NCI-H2196 treated with DMSO at 0.1 percent for 48 hours (cell line): ENCODE data around the gene PAQR4.
"Not testable (repeated sequence)": the region's sequence is repeated elsewhere in the genome, so short reads cannot be mapped to it uniquely, and the experiment has no call there.

ENCODE experiments used
- DNase-seq: peaks from one replicate; lab custom pipeline; 2025; ENCODE audit not compliant: unreplicated experiment; lab: John Stamatoyannopoulos, UW

PAQR4 gene

GRCh38 chr16:2968738-2969544, at the start of gene PAQR4:
TSS of gene PAQR4 (plus strand) at chr16:2969348. CDS start at chr16:2969675, 327 bp downstream.
- peak; percentile 80 for DNase-seq

- DNase-seq = peak; percentile 60
These were observed 49.5 kb upstream of the PAQR4 start for GRCh38 chr16:2919511-2920255.

- no peak for DNase-seq
These were observed 45.7 kb upstream of the PAQR4 start for GRCh38 chr16:2923481-2923880.

DNA sequence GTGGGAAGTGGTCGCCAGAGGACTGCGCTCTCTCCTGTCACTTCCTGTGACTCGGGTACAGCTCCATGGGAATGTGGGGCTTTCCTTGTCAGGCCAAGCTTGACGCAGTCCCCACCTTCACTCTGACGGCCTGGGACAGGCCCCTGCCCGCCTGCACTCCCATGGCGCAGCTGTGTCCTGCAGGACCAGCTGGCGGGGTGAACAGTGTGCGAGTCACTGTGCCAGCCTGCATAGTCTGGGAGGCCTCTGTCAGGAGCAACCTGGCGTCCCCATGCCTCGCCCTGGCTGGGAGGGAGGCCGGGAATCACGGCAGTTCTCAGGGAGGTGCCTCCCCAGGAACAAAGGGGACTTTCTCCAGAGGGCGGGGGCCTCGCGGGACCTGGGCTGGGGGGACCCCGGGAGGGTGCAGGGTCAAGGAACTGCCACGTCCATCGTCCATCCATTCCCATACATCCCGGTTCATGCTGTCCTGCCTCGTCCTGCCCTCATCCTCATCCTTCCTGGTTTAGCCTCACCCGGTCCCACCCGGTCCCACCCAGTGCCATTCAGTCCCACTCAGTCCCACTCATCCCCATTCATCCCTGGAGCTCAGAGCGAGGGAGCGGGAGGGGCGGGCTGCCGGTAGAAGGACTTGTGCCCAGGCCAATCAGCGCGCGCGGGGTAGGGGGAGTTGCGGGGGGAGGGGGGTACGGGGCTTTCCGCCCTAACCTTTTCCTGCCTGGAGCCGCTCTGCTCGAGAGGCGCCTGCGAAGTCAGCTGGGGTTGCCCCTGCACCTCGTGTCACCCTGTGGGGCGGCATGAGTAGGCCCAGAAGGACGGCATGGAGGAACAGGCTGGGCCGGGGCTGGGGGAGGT, 44.0 kb upstream of the PAQR4 start:
- no peak for DNase-seq

- no peak for DNase-seq
These were observed 43.0 kb upstream of the PAQR4 start for GRCh38 chr16:2925951-2926649.

GRCh38 chr16:2926650-2926999, 42.5 kb upstream of the PAQR4 start:
- no peak for DNase-seq

DNA sequence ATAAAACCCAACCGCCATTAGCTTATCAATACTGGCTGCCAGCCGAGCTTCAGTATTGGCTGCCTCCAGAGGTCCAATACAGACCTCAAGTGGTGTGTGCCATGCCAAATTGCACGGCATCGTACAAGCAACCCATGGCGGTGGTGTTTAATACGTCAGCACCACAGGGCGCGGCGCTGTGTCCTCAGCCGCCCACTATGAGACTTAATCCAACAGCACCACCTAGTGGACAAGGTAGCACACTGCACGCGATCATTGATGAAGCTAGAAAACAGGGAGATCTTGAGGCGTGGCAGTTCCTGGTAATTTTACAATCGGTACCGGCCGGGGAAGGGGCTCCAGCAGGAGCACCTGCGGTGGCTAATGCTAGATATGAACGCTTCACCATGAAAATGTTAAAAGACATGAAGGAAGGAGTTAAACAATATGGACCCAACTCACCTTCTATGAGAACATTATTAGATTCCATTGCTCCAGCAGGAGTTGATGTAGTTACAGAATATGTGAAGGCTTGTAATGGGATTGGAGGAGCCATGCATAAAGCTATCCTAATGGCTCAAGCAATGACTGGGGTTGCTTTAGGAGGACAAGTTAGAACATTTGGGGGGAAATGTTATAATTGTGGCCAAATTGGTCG, 42.0 kb upstream of the PAQR4 start:
- DNase-seq = peak; percentile 75

DNA sequence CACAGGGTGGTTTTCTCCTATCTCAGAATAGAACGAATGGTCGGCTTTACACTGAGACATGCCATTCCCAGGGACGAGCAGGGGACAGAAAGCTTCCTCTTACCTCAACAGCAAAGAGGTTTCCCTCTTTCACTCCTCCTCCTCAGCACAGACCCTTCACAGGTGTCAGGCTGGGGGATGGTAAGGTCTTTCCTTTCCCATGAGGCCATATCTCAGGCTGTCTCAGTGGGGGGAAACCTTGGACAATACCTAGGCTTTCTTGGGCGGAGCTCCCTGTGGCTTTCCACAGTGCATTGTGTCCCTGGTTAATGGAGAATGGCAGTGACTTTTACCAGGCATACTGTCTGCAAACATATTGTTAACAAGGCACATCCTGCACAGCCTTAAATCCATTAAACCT, 41.0 kb upstream of the PAQR4 start:
- not testable (repeated sequence) for DNase-seq

DNA sequence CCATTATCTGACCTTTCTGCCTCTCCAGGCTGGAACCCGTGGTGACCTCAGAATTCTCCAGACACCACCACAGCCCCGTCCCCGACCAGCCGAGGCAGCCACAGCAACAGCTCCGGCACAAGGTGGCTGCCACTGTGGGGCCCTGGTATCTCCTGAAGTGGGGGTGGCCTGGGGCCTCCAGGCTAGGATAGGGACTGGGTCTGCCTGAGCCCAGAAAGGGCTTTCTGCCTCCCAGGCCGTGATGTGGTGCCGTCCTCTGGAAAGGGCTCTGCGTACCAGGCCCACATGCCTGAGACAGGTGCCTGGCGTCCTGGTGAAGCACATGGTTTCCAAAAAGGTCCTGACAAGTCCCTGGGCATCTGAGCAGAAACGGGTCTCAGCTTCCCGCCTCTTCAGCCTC, 40.4 kb upstream of the PAQR4 start:
- DNase-seq = no peak

- no peak for DNase-seq
These were observed 39.5 kb upstream of the PAQR4 start for GRCh38 chr16:2929693-2930092.

DNA sequence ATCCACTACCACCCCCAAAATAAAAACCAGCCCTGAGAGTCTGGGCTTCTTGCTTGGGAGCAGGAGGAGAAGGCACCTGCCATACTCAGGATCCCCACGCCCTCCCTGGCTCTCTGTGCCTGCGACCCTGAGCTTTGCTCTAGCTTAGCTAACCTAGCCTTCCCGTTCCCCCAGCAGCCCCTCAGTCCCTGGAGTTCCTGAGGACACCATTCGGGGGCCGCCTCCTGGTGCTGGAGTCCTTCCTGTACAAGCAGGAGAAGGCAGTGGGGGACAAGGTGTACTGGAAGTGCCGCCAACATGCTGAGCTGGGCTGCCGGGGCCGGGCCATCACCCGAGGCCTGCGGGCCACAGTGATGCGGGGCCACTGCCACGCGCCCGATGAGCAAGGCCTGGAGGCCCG, 38.9 kb upstream of the PAQR4 start:
- no peak for DNase-seq

- not testable (repeated sequence) for DNase-seq
These were observed 37.8 kb upstream of the PAQR4 start for GRCh38 chr16:2931231-2931914.

GRCh38 chr16:2933136-2933535, 36.0 kb upstream of the PAQR4 start:
- DNase-seq = no peak

DNA sequence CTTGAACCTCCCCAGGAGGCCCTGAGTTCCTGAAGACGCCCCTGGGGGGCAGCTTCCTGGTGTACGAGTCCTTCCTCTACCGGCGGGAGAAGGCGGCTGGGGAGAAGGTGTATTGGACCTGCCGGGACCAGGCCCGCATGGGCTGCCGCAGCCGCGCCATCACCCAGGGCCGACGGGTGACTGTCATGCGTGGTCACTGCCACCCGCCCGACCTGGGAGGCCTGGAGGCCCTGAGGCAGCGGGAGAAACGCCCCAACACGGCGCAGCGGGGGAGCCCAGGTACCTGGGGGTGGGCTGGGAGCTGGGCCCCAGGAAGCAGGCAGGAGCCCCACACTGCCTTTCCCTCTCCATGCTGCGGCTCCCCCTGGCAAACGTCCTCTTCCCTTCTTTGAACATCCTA, 35.4 kb upstream of the PAQR4 start:
- DNase-seq = no peak

DNA sequence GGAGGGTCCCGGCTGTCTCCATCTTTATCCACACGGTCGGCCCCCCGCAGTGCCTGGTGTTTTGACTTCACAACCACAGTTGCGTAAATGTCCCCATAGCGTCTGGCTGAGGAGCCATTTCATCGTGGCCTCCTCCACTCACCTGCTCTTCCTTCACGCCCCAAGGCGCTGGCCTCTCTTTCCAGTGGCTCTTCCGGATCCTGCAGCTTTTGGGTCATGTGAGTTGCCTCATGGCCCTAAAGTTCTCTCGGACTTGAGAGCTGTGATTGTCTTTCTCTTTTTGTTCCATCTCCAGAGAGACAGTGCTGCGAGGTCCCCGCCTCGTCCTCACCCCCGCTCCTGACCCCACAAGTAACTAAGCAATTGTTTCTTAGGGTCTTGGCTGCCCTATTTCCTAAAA, 34.7 kb upstream of the PAQR4 start:
- no peak for DNase-seq

DNA sequence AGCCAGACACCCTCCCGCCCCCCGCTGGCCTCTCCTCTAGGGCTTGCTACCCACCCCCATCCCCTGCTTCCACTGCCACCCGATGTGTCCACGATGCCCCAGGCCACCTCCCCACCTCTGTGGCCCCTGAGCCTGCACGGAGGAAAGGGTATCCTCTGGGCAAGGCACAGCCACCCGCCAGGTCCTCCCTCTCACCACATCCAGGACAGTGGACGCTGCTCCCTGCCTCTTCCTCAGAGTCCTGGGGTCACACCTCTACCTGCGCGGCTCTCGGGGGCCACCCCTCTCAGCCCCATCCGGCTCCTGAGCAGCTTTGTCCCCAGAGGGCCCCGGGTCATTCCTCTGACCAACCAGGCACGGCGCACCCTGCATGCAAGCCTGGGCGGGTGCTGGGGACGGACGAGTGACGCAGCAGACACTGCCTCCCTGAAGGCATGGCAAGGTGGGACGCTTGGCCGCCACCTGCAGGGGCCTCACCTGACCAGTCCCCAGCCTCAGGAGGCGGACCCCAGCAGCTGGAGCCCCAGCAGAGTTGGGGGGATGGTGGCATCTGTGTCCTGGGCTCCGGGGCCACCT, 32.6 kb upstream of the PAQR4 start:
- DNase-seq = no peak

- DNase-seq = no peak
These were observed 32.0 kb upstream of the PAQR4 start for GRCh38 chr16:2937170-2937569.

- no peak for DNase-seq
These were observed 30.9 kb upstream of the PAQR4 start for GRCh38 chr16:2938206-2938605.

DNA sequence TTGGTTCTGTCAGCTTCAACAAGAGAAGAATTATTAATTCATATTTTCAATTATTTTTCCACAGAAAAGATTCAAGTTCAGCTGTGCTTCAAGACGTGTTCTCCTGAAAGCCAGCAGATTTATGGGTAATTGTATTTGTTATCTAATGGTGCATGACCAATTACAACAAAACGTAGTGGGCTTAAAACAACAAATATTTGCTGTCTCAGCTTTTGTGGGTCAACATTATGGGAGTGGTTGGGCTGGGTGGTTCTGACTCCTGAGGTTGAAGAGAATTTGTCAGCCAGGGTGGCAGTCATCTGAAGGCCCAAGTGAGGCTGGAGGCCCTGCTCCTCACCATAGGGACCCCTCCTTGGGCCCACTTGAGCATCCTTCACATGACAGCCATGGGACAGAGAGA, 29.2 kb upstream of the PAQR4 start:
- no peak for DNase-seq

- no peak for DNase-seq
These were observed 27.1 kb upstream of the PAQR4 start for GRCh38 chr16:2942045-2942444.
